ENCODE data around the gene MRPL2. TPM values are rescaled to one million over a fixed set of nuclear protein-coding genes. Genes with fewer than 3 reads are reported as not detected.
A peak's percentile ranks its signal among the peaks of the same experiment; 100 is the strongest.

MRPL2 gene
- total RNA-seq, 1 donor from 2014 or later: 47.4 TPM

DNA sequence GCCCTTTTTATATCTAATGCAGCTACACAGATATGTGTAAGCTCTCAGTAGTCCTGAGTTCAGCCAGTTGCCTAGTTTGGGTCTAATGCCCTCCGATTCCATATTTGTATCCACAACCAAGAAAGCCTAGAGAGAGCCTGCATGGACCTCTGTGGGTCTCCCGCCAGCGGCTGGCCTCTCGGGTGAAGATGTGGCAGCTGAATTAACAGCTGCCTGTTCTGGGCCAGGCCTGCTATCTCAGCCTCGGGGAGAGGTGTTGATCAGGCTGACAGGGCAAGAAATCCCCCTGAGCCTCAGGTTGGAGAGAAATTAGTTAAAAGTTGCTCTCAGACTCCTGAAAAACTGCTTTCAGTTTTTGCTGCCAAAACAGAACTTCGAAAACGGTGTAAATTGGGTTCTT is 36.7 kb upstream of the MRPL2 start:
- no peak overlapping the region for H2AFZ ChIP-seq (ENCODE audit: low read depth, low read length)
- no peak for DNase-seq (ENCODE audit: low read depth)

GRCh38 chr6:43093436-43094289 is 34.4 kb upstream of the MRPL2 start:
- H3K4me3 ChIP-seq (ENCODE audit: insufficient read depth, low read depth, low read length): peak overlapping the region; percentile 38
- peaks cover 2% of the 10 kb centered on the region for H3K36me3 Mint-ChIP-seq (ENCODE audit: low read depth, unreplicated experiment)
- peak overlapping the region; percentile 67 for H3K27ac ChIP-seq (ENCODE audit: low read depth, low read length)
- peaks cover 76% of the 10 kb centered on the region for H4K20me1 ChIP-seq (ENCODE audit: insufficient read depth, low read length)
- H3K27me3 ChIP-seq (ENCODE audit: insufficient read depth, low read length): no peaks in the 10 kb centered on the region
- FAIRE-seq: no peak
- H3K79me2 ChIP-seq (ENCODE audit: insufficient read depth, low read length): peaks cover 94% of the 10 kb centered on the region
- peak overlapping the region; percentile 20 for H2AFZ ChIP-seq (ENCODE audit: low read depth, low read length)
- peaks cover 64% of the 10 kb centered on the region for H3K4me1 ChIP-seq (ENCODE audit: insufficient read depth, low read length)
- H3K27ac Mint-ChIP-seq (ENCODE audit: unreplicated experiment): peak overlapping the region; percentile 66
- H3K4me2 ChIP-seq (ENCODE audit: low read length): peak overlapping the region; percentile 87
- no peaks in the 10 kb centered on the region for H3K9me3 Mint-ChIP-seq (ENCODE audit: unreplicated experiment)
- no peaks in the 10 kb centered on the region for H3K36me3 ChIP-seq (ENCODE audit: insufficient read depth, low read length)
- peak overlapping the region; percentile 71 for H3K9ac ChIP-seq (ENCODE audit: low read length)
- DNase-seq (ENCODE audit: low read depth): peak; percentile 92
- no peaks in the 10 kb centered on the region for H3K9me3 ChIP-seq (ENCODE audit: insufficient read depth, low read depth, low read length)
- TF ChIP-seq EZH2 (IDR thresholded peaks at IDR 0.05; ENCODE audit: insufficient read depth, low read length): no peak
- TF ChIP-seq, protein P1, sequence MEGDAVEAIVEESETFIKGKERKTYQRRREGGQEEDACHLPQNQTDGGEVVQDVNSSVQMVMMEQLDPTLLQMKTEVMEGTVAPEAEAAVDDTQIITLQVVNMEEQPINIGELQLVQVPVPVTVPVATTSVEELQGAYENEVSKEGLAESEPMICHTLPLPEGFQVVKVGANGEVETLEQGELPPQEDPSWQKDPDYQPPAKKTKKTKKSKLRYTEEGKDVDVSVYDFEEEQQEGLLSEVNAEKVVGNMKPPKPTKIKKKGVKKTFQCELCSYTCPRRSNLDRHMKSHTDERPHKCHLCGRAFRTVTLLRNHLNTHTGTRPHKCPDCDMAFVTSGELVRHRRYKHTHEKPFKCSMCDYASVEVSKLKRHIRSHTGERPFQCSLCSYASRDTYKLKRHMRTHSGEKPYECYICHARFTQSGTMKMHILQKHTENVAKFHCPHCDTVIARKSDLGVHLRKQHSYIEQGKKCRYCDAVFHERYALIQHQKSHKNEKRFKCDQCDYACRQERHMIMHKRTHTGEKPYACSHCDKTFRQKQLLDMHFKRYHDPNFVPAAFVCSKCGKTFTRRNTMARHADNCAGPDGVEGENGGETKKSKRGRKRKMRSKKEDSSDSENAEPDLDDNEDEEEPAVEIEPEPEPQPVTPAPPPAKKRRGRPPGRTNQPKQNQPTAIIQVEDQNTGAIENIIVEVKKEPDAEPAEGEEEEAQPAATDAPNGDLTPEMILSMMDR (IDR thresholded peaks at IDR 0.05; ENCODE audit: insufficient read depth, low read depth, low read length): no peak
- peaks cover 80% of the 10 kb centered on the region for H3K4me1 Mint-ChIP-seq (ENCODE audit: low read depth, unreplicated experiment)
- peak overlapping the region; percentile 40 for H3K4me3 Mint-ChIP-seq (ENCODE audit: unreplicated experiment)
- no peaks in the 10 kb centered on the region for H3K27me3 Mint-ChIP-seq (ENCODE audit: low read depth, unreplicated experiment)

More for the DNA sequence above, 36.7 kb upstream of the MRPL2 start:
- TF ChIP-seq, protein P1 (IDR thresholded peaks at IDR 0.05; ENCODE audit: insufficient read depth, low read depth, low read length): no peak
- no peak for TF ChIP-seq EZH2 (IDR thresholded peaks at IDR 0.05; ENCODE audit: insufficient read depth, low read length)
- no peaks in the 10 kb centered on the region for H3K36me3 ChIP-seq (ENCODE audit: insufficient read depth, low read length)
- Mint-ChIP-seq H3K36me3 (ENCODE audit: low read depth, unreplicated experiment) (peaks cover 2% of the 10 kb centered on the region), H3K4me3 (ENCODE audit: unreplicated experiment) (peak overlapping the region; percentile 69), H3K27me3 (ENCODE audit: low read depth, unreplicated experiment) (no peaks in the 10 kb centered on the region), H3K4me1 (ENCODE audit: low read depth, unreplicated experiment) (peaks cover 65% of the 10 kb centered on the region), H3K27ac (ENCODE audit: unreplicated experiment) (peak overlapping the region; percentile 56), H3K9me3 (ENCODE audit: unreplicated experiment) (no peaks in the 10 kb centered on the region)
- H3K9me3 ChIP-seq (ENCODE audit: insufficient read depth, low read depth, low read length): no peaks in the 10 kb centered on the region
- H3K27me3 ChIP-seq (ENCODE audit: insufficient read depth, low read length): no peaks in the 10 kb centered on the region
- peaks cover 42% of the 10 kb centered on the region for H3K4me1 ChIP-seq (ENCODE audit: insufficient read depth, low read length)
- no peak for FAIRE-seq
- peak overlapping the region; percentile 76 for H3K27ac ChIP-seq (ENCODE audit: low read depth, low read length)
- peak overlapping the region; percentile 79 for H3K4me2 ChIP-seq (ENCODE audit: low read length)
- peak overlapping the region; percentile 30 for H3K4me3 ChIP-seq (ENCODE audit: insufficient read depth, low read depth, low read length)
- H3K79me2 ChIP-seq (ENCODE audit: insufficient read depth, low read length): peaks cover 93% of the 10 kb centered on the region
- H3K9ac ChIP-seq (ENCODE audit: low read length): peak overlapping the region; percentile 76
- peaks cover 67% of the 10 kb centered on the region for H4K20me1 ChIP-seq (ENCODE audit: insufficient read depth, low read length)

GRCh38 chr6:43092635-43093034 is 33.4 kb upstream of the MRPL2 start:
- Mint-ChIP-seq H3K4me1 (ENCODE audit: low read depth, unreplicated experiment) (peaks cover 75% of the 10 kb centered on the region), H3K27me3 (ENCODE audit: low read depth, unreplicated experiment) (no peaks in the 10 kb centered on the region), H3K27ac (ENCODE audit: unreplicated experiment) (no peak overlapping the region), H3K4me3 (ENCODE audit: unreplicated experiment) (no peak overlapping the region), H3K9me3 (ENCODE audit: unreplicated experiment) (no peaks in the 10 kb centered on the region), H3K36me3 (ENCODE audit: low read depth, unreplicated experiment) (peaks cover 2% of the 10 kb centered on the region)
- DNase-seq (ENCODE audit: low read depth) (no peak), FAIRE-seq (no peak)
- Histone ChIP-seq H3K27me3 (ENCODE audit: insufficient read depth, low read length) (no peaks in the 10 kb centered on the region), H3K9ac (ENCODE audit: low read length) (peak overlapping the region; percentile 71), H3K9me3 (ENCODE audit: insufficient read depth, low read depth, low read length) (no peaks in the 10 kb centered on the region), H3K27ac (ENCODE audit: low read depth, low read length) (no peak overlapping the region), H4K20me1 (ENCODE audit: insufficient read depth, low read length) (peaks cover 77% of the 10 kb centered on the region), H3K36me3 (ENCODE audit: insufficient read depth, low read length) (no peaks in the 10 kb centered on the region), H3K4me2 (ENCODE audit: low read length) (peak overlapping the region; percentile 87), H2AFZ (ENCODE audit: low read depth, low read length) (no peak overlapping the region), H3K4me3 (ENCODE audit: insufficient read depth, low read depth, low read length) (no peak overlapping the region), H3K79me2 (ENCODE audit: insufficient read depth, low read length) (peaks cover 94% of the 10 kb centered on the region), H3K4me1 (ENCODE audit: insufficient read depth, low read length) (peaks cover 59% of the 10 kb centered on the region)
- no peak for TF ChIP-seq EZH2 (IDR thresholded peaks at IDR 0.05; ENCODE audit: insufficient read depth, low read length)
- TF ChIP-seq, protein P1 (IDR thresholded peaks at IDR 0.05; ENCODE audit: insufficient read depth, low read depth, low read length): no peak
